HG03064 (cell line): ENCODE measurements around the gene DENND2A.
"Not testable (repeated sequence)": the region's sequence is repeated elsewhere in the genome, so short reads cannot be mapped to it uniquely, and the experiment has no call there.

Source experiments
- ATAC-seq: cut with Tn5 transposase; IDR thresholded peaks from one replicate; pipeline ENCODE4 v1.9.1; 2021; ENCODE audit warnings: low read depth; ENCODE audit not compliant: unreplicated experiment

The DENND2A gene

DNA sequence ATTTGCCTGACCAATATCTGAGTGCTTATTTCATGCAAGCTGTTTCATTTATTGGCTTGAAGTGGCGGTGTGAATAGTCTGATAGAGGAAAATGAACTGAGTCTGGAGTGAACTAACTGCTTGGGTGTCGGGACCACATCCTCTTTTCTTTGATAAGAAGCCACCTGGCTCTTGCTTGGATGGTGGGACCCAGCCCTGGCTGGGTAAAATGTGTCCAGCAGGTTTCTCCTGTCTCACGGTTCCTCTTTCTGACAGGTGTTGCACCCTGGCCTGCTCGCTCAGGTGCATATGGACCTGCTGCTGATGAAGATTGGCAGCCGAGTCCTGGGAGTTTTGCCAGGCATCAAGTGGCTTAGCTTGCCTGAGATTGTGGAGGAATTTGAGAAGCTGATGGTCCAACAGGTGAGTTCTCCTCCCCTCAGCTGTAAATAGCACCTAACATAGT, 33.8 kb upstream of the DENND2A start:
- ATAC-seq, result no peak

DNA sequence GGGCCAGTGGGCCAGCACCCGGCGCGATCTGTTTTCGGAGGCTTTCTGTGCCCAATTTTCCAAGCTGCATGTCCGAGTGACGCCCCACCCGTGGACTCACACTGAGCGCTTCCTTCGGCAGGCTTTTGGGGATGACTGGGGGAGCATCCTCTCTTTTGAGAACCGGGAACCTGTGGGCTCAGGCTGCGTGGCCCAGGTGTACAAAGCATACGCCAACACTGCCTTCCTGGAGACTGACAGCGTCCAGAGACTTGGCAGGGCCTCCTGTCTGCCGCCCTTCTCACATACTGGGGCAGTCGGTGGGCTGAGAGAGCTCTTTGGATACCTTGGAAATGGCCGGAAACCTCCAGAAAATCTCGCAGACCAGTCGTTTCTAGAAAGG, 33.2 kb upstream of the DENND2A start:
- ATAC-seq, result no peak

GRCh38 chr7:140673063-140673773, 32.6 kb upstream of the DENND2A start:
- peak; percentile 47 for ATAC-seq

GRCh38 chr7:140672382-140673062, 31.9 kb upstream of the DENND2A start, which contains the start of gene ADCK2:
Gene ADCK2 (plus strand): TSS chr7:140672945. CDS start chr7:140673331, 386 bp downstream.
- peak; percentile 50 for ATAC-seq

GRCh38 chr7:140671966-140672365, 31.4 kb upstream of the DENND2A start:
- ATAC-seq, result no peak

GRCh38 chr7:140670343-140670935, 29.8 kb upstream of the DENND2A start:
- ATAC-seq, result no peak

GRCh38 chr7:140669862-140670261, 29.2 kb upstream of the DENND2A start:
- ATAC-seq, result not testable (repeated sequence)

DNA sequence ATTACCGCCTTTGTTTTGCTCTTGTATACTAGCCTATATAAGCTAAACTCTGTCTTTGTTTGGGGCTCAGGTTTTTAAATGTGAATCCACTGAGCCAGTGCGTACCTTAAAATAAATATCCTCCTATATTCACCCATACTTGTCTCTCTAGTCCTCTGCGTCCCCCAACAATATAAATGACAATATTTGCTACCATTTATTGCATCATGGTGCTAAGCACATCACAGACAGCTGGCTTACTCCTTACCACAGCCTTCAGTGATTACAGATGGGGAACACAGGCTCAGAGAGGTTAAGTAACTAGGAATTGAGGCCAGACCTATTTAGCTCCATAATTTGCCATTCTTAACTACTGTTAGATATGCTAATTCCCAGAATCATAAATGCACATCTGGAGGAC, 28.7 kb upstream of the DENND2A start:
- no peak for ATAC-seq

- ATAC-seq, result no peak
Measured at GRCh38 chr7:140668641-140669040, 28.0 kb upstream of the DENND2A start.

- ATAC-seq, result no peak
Measured at GRCh38 chr7:140667476-140667875, 26.9 kb upstream of the DENND2A start.

- ATAC-seq, result not testable (repeated sequence)
Measured at GRCh38 chr7:140662938-140663337, 22.3 kb upstream of the DENND2A start.

- no peak for ATAC-seq
Measured at GRCh38 chr7:140661124-140661523, 20.5 kb upstream of the DENND2A start.

- ATAC-seq, result no peak
Measured at GRCh38 chr7:140659856-140660255, 19.2 kb upstream of the DENND2A start.

- no peak for ATAC-seq
Measured at GRCh38 chr7:140657891-140658290, 17.3 kb upstream of the DENND2A start.

DNA sequence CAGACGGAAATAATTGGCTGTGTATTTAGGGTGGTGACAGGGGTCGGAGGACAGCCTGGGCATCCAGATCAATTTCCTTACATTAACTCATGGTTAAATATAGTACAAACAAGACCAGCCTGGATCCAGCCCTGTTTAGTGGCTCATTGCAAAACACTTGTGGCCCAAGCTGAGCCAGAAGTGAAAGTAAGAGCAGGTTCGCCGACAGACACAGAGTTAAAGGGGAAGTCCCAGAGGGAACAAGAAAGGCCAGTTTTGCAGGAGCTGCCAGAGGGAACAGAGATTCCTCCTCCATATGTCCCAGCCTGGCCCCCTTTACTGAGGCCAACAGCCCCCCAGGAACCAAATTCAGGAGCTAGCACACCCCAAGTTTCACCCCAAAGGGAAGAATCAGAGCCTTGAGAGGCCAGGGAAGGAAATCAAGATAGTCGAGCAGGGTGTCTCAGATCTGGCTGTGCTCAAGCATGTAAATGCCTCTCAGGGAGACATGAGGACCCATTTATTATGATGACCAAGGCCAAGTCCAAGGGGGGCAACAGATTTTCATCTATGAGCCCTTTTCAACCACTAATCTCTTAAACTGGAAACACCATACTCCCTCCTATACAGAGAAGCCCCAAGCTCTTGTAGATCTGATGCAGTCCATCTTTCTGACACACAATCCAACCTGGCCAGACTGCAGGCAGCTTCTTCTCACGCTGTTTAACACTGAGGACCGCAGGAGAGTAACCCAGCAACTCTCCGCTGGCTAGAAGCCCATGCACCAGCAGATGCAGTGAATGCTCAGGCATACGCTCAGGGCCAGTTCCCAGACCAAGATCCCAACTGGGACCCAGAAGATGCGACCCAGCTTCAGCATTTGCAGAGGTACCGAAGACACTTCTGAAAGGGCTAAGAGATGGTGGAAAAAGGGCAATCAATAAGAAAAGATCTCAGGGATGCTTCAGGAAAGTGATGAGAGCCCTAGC, 16.2 kb upstream of the DENND2A start:
- peak; percentile 82 for ATAC-seq

GRCh38 chr7:140655511-140656408, 15.1 kb upstream of the DENND2A start:
- ATAC-seq, result no peak

DNA sequence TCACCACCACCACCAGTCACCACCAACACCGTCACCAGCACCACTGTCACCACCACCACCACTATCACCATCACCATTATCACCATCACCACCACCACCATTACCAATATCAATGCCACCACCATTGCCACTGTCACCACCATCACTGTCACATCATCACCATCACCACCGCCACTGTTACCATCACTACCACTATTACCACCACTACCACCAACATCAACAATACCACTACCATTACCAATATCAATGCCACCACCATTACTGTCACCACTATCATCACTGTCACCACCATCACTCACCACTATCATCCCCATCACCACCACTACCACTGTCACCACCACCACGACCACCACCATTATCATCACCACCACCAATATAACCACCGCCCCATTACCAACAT, 14.0 kb upstream of the DENND2A start:
- ATAC-seq, result no peak

GRCh38 chr7:140654109-140654387, 13.4 kb upstream of the DENND2A start:
- no peak for ATAC-seq

- no peak for ATAC-seq
Measured at GRCh38 chr7:140653319-140654108, 12.9 kb upstream of the DENND2A start.
